Kidney (tissue), 14 donors: ENCODE measurements around the gene TSPAN4. TPM values are rescaled to one million over a fixed set of nuclear protein-coding genes. Genes with fewer than 3 reads are reported as not detected.

ENCODE experiments used
- DNase-seq, 5 donors: peaks; one replicate each; pipeline ENCODE4 v3.0.0-alpha.2; 2013 to 2020
- FAIRE-seq: peaks from 2 replicates; lab custom pipeline; 2012; peaks lifted over from hg19 to GRCh38; lab: Jason Lieb, UNC
- H3K27ac ChIP-seq, 2 donors: one replicate each; pipeline ENCODE4 v1.7.0; 2013; ENCODE audit warnings: low read depth in 2 of 2, low read length in 2 of 2, inconsistent platforms in 1 of 2
- H3K27me3 ChIP-seq: one replicate; pipeline ENCODE4 v1.7.1; 2013; ENCODE audit warnings: low read length, inconsistent platforms; ENCODE audit not compliant: control insufficient read depth, insufficient read depth
- H3K36me3 ChIP-seq, 3 donors: one replicate each; pipeline versions ENCODE4 v1.7.0 to v1.7.1; 2013; ENCODE audit warnings: low read length in 3 of 3, control low read depth in 1 of 3, inconsistent platforms in 1 of 3; ENCODE audit not compliant: insufficient read depth in 3 of 3, control insufficient read depth in 2 of 3
- H3K4me1 ChIP-seq, 3 donors: one replicate each; pipeline versions ENCODE4 v1.7.0 to v1.7.1; 2013; ENCODE audit warnings: low read length in 3 of 3, inconsistent platforms in 1 of 3, low read depth in 1 of 3; ENCODE audit not compliant: control insufficient read depth in 2 of 3, insufficient read depth in 2 of 3
- H3K4me3 ChIP-seq, 3 donors: one replicate each; pipeline versions ENCODE4 v1.7.0 to v1.8.1; 2013; ENCODE audit warnings: low read length in 3 of 3, control low read depth in 1 of 3, inconsistent platforms in 1 of 3
- H3K9ac ChIP-seq, 3 donors: one replicate each; pipeline versions ENCODE4 v1.7.0 to v1.7.1; 2013; ENCODE audit warnings: low read length in 3 of 3, control low read depth in 1 of 3, inconsistent platforms in 1 of 3
- H3K9me3 ChIP-seq, 3 donors: one replicate each; pipeline versions ENCODE4 v1.7.0 to v1.7.1; 2013; ENCODE audit warnings: low read length in 3 of 3, control low read depth in 1 of 3, inconsistent platforms in 1 of 3; ENCODE audit not compliant: control insufficient read depth in 2 of 3, insufficient read depth in 1 of 3
- intact Hi-C: fragments of 100-400 bp; cut with DNase I; formaldehyde crosslinking; loops from one replicate; pipeline ENCODE4 v1.11.1; 2022
- polyA plus RNA-seq: library from polyadenylated mRNA; stranded (reverse); fragments of 350-450 nt; fragmentation: Illumina TruSeq; extraction: RNeasy Lipid Tissue Mini Kit (QIAGEN cat#74804); gene quantifications from one replicate; pipeline ENCODE4 v1.2.3, GENCODE V29; 2014; ENCODE audit warnings: low read depth, low replicate concordance; ENCODE audit not compliant: insufficient read depth
- total RNA-seq: library from RNA; stranded (reverse); fragmentation: NEBNext Ultra II Directional; extraction: Animal tissue kit (Norgen Biotek cat#: 25700); gene quantifications from one replicate; pipeline ENCODE4 v1.2.1, GENCODE V29; 2021
- TF ChIP-seq, protein P1 (sequence below): IDR thresholded peaks from 3 replicates; pipeline ENCODE4 v1.5.1; 2012; ENCODE audit warnings: mild to moderate bottlenecking, moderate library complexity, borderline replicate concordance; ENCODE audit not compliant: insufficient read depth; ENCODE audit errors: extremely low read depth
- donor health status: control.
- donor health status: control.
- donor health status: control.
- donor health status: control.
- donor health status: control.
- donor health status: DM: yes; HTN: yes; CAD: no.
- donor health status: Normal renal cell carcinoma (clear cell type).

The TSPAN4 gene
- total and polyA plus RNA-seq, 2 donors from 2014 or later = 81.2 to 104 TPM

- no peaks in the 10 kb centered on the region for H3K36me3 ChIP-seq
- TF ChIP-seq, protein P1, sequence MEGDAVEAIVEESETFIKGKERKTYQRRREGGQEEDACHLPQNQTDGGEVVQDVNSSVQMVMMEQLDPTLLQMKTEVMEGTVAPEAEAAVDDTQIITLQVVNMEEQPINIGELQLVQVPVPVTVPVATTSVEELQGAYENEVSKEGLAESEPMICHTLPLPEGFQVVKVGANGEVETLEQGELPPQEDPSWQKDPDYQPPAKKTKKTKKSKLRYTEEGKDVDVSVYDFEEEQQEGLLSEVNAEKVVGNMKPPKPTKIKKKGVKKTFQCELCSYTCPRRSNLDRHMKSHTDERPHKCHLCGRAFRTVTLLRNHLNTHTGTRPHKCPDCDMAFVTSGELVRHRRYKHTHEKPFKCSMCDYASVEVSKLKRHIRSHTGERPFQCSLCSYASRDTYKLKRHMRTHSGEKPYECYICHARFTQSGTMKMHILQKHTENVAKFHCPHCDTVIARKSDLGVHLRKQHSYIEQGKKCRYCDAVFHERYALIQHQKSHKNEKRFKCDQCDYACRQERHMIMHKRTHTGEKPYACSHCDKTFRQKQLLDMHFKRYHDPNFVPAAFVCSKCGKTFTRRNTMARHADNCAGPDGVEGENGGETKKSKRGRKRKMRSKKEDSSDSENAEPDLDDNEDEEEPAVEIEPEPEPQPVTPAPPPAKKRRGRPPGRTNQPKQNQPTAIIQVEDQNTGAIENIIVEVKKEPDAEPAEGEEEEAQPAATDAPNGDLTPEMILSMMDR = no peak
- H3K4me3 ChIP-seq = peak overlapping the region; percentile 58 to 79 (median 68)
- FAIRE-seq (no peak), DNase-seq (peak; percentile 72 to 93 (median 90))
- H3K27me3 ChIP-seq = no peaks in the 10 kb centered on the region
- peaks cover 0 to 22% (median 8%) of the 10 kb centered on the region in 3 donors for H3K4me1 ChIP-seq
- intact Hi-C loops = no loop called here
- H3K9me3 ChIP-seq = no peaks in the 10 kb centered on the region
- H3K27ac ChIP-seq = peak overlapping the region; percentile 80 to 83
- peak overlapping the region in 2 of 3 donors; percentile 70 to 85 for H3K9ac ChIP-seq
Measured at GRCh38 chr11:795634-796564, 46.8 kb upstream of the TSPAN4 start.

- Histone ChIP-seq H3K4me1 (peaks cover 0 to 22% (median 8%) of the 10 kb centered on the region in 3 donors), H3K27me3 (no peaks in the 10 kb centered on the region), H3K27ac (peak overlapping the region; percentile 29 to 80)
Measured at GRCh38 chr11:796565-797295, 45.9 kb upstream of the TSPAN4 start.

DNA sequence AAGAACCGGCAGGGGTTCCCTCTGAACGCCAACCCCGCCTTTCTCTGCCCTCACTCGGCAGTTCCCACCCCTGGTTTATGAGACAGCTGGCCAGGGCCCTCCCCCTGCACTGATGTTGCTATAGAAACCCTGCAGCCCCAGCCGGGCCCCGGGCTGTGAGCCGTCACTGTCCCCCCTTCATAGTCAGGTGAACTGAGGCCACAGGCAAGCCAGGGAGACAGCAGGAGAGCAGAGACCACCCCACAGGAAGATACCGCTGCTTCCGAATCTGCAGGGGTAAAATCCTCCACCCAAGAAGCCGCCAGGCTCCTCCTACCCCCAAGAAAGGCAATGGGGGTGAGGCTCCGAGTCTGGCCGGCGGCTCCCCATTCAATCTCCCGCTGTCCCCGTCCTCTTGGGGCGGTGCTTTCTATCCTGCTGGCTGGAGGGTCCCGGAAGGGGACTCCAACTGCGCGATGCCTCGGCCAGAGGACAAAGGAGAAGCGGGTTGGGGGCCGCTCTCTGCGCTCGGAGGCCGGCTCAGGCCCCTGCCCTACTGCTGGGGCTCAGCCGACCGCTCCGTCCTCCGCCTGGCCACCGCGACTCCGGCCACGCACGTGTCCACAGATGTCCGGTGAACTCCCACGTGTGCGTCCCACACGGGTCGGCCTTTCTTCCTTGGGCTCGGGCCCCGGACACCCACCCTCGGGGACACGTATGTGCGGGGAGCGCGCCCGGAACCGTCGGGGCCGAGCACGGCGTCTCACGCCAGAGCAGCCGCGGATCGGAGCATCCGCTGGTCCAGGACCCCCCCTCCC lies 45.2 kb upstream of the TSPAN4 start:
- Histone ChIP-seq H3K4me1 (peaks cover 0 to 22% (median 8%) of the 10 kb centered on the region in 3 donors), H3K9me3 (no peaks in the 10 kb centered on the region), H3K27me3 (no peaks in the 10 kb centered on the region), H3K4me3 (peak overlapping the region; percentile 47 to 79 (median 73)), H3K36me3 (no peaks in the 10 kb centered on the region), H3K27ac (peak overlapping the region; percentile 54 to 80), H3K9ac (peak overlapping the region in 2 of 3 donors; percentile 32 to 70)
- FAIRE-seq = no peak
- intact Hi-C loops = no loop called here
- peak; percentile 89 to 93 (median 91) for DNase-seq
- TF ChIP-seq, protein P1 = no peak

More at GRCh38 chr11:796565-797295, 45.9 kb upstream of the TSPAN4 start:
- FAIRE-seq = no peak
- no peaks in the 10 kb centered on the region for H3K36me3 ChIP-seq
- peak in 1 of 5 donors; percentile 81 for DNase-seq
- peak overlapping the region; percentile 58 to 79 (median 73) for H3K4me3 ChIP-seq
- intact Hi-C loops = no loop called here
- TF ChIP-seq, protein P1 = no peak
- H3K9ac ChIP-seq = peak overlapping the region in 2 of 3 donors; percentile 70 to 85
- H3K9me3 ChIP-seq = no peaks in the 10 kb centered on the region
